HEK293T (cell line): ENCODE results near the gene ZC3H4.

Experiments used
- CTCF ChIA-PET: fragments of 350-600 bp; formaldehyde crosslinking; extraction: SDS; loops from one replicate; lab custom pipeline; 2021; ENCODE audit warnings: antibody characterized with exemption, inconsistent platforms; lab: Yijun Ruan, JAX
- POLR2A ChIA-PET: fragments of 350-600 bp; formaldehyde crosslinking; extraction: SDS; loops from one replicate; lab custom pipeline; 2020; ENCODE audit warnings: antibody characterized with exemption, inconsistent platforms; lab: Yijun Ruan, JAX
- DNase-seq: peaks from one replicate; pipeline ENCODE4 v3.0.0; 2012; ENCODE audit warnings: mixed read lengths; ENCODE audit errors: extremely low spot score
- ARNT ChIP-seq: fragments of 450-650 bp; IDR thresholded peaks from 2 replicates; pipeline ENCODE4 v1.6.1; 2017; ENCODE audit warnings: mild to moderate bottlenecking
- BHLHE40 ChIP-seq: fragments of 450-650 bp; IDR thresholded peaks from 2 replicates; pipeline ENCODE4 v1.6.1; 2016; ENCODE audit warnings: mild to moderate bottlenecking, moderate library complexity, borderline replicate concordance
- CTBP1 ChIP-seq: fragments of 450-650 bp; IDR thresholded peaks from 2 replicates; pipeline ENCODE4 v1.6.1; 2016; ENCODE audit warnings: borderline replicate concordance
- ELF4 ChIP-seq: fragments of 450-650 bp; IDR thresholded peaks from 2 replicates; pipeline ENCODE4 v1.6.1; 2017; ENCODE audit warnings: antibody characterized with exemption
- FOXA1 ChIP-seq: fragments of 450-650 bp; IDR thresholded peaks from 2 replicates; pipeline ENCODE4 v1.6.1; 2016; ENCODE audit warnings: mild to moderate bottlenecking
- FOXK2 ChIP-seq: fragments of 450-650 bp; IDR thresholded peaks from 2 replicates; pipeline ENCODE4 v1.6.1; 2016; ENCODE audit warnings: mild to moderate bottlenecking
- FOXM1 ChIP-seq: fragments of 450-650 bp; IDR thresholded peaks from 2 replicates; pipeline ENCODE4 v1.6.1; 2017; ENCODE audit warnings: mild to moderate bottlenecking, borderline replicate concordance
- HDGF ChIP-seq: fragments of 450-650 bp; IDR thresholded peaks from 2 replicates; pipeline ENCODE4 v1.6.1; 2017; ENCODE audit warnings: antibody characterized with exemption, borderline replicate concordance
- L3MBTL2 ChIP-seq: fragments of 450-650 bp; conservative IDR thresholded peaks from 2 replicates; pipeline ENCODE4 v1.6.1; 2016; ENCODE audit warnings: mild to moderate bottlenecking
- LEF1 ChIP-seq: fragments of 450-650 bp; IDR thresholded peaks from 2 replicates; pipeline ENCODE4 v1.6.1; 2017; ENCODE audit warnings: mild to moderate bottlenecking, borderline replicate concordance
- NFRKB ChIP-seq: fragments of 450-650 bp; IDR thresholded peaks from 2 replicates; pipeline ENCODE4 v1.6.1; 2016; ENCODE audit warnings: mild to moderate bottlenecking, moderate library complexity
- SP1 ChIP-seq: fragments of 450-650 bp; IDR thresholded peaks from 2 replicates; pipeline ENCODE4 v1.6.1; 2017
- SUZ12 ChIP-seq: fragments of 450-650 bp; IDR thresholded peaks from 2 replicates; pipeline ENCODE4 v1.6.1; 2016; ENCODE audit warnings: mild to moderate bottlenecking
- TARDBP ChIP-seq: fragments of 450-650 bp; IDR thresholded peaks from 2 replicates; pipeline ENCODE4 v1.6.1; 2016
- ZNF384 ChIP-seq: fragments of 450-650 bp; IDR thresholded peaks from 2 replicates; pipeline ENCODE4 v1.6.1; 2016
- TF ChIP-seq, protein P1 (sequence below): fragments of 450-650 bp; IDR thresholded peaks from 2 replicates; pipeline ENCODE4 v1.6.1; 2016

The ZC3H4 gene

DNA sequence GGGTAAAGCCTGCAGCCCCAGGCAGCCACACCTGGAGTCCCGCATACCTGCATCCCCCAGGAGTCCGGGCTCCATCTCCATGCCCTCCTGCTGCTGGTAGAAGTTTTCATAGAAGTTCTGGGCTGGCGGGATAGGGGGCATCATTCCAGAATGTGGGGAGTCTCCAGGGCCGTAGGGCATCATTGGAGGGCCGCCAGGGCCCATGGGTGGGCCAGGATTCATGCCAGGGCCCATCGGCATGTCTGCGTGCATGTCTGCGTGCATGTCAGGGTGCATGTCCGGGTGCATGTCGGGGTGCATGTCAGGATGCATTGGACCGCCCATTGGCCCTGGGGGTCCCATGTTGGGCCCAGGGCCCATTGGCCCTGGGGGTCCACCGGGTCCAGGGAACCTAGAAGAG, 41.8 kb downstream of the ZC3H4 start:
- TF ChIP-seq SP1 (no peak), FOXK2 (no peak), NFRKB (no peak), ZNF384 (no peak), FOXM1 (no peak), CTBP1 (no peak), SUZ12 (no peak), TARDBP (no peak), L3MBTL2 (no peak)
- TF ChIP-seq, protein P1, sequence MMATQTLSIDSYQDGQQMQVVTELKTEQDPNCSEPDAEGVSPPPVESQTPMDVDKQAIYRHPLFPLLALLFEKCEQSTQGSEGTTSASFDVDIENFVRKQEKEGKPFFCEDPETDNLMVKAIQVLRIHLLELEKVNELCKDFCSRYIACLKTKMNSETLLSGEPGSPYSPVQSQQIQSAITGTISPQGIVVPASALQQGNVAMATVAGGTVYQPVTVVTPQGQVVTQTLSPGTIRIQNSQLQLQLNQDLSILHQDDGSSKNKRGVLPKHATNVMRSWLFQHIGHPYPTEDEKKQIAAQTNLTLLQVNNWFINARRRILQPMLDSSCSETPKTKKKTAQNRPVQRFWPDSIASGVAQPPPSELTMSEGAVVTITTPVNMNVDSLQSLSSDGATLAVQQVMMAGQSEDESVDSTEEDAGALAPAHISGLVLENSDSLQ = no peak
- ChIA-PET POLR2A (no interaction called here), CTCF (no interaction called here)
- no peak for DNase-seq

DNA sequence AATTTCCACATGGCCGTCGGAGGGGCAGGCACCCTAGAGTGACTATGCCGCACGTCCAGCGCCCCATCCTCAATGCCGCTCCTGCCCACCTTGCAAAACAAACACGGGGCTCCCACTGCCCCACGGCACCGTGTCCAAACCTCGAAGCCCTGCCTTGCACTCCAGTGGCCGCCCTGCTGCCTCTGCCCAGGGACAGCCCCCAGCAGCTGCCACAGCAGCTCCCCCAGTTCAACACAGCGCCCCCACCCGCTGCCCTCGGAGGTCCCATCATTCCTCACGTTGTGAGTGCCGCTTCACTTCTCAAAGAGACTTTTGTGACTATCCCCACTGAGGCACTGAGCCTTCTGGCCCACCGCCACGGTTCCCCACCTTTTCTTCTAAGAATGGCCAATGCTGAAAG, 42.8 kb downstream of the ZC3H4 start:
- DNase-seq = no peak
- no peak for TF ChIP-seq CTBP1
- no peak for TF ChIP-seq FOXM1
- TF ChIP-seq FOXA1 = no peak
- TF ChIP-seq HDGF = no peak
- ChIA-PET POLR2A (no interaction called here), CTCF (no interaction called here)

DNA sequence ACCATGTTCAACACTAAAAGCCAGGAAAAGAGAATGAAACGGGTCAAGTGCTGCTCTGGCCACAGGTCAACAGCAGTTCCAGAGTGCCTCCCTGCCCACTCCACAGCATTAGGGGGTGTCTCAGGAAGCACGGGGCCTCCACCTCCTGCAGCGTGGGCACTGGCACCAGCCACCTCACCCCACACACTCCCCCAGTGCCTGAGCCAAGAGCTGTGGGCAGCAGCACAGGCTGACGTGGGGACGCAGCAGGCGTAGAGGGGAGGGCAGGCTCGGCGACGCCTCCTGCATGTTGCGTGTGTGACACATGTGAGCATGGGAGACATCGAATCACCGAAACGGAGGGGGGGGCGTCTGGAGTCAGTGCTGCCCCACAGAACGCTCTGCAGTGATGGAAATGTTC, 43.8 kb downstream of the ZC3H4 start:
- ChIA-PET CTCF (no interaction called here), POLR2A (no interaction called here)
- no peak for DNase-seq
- no peak for TF ChIP-seq TARDBP
- no peak for TF ChIP-seq FOXK2
- no peak for TF ChIP-seq ZNF384
- no peak for TF ChIP-seq L3MBTL2
- TF ChIP-seq SUZ12 = no peak
- no peak for TF ChIP-seq ELF4
- TF ChIP-seq, protein P1 = no peak
- no peak for TF ChIP-seq CTBP1
- no peak for TF ChIP-seq ARNT
- TF ChIP-seq LEF1 = no peak

DNA sequence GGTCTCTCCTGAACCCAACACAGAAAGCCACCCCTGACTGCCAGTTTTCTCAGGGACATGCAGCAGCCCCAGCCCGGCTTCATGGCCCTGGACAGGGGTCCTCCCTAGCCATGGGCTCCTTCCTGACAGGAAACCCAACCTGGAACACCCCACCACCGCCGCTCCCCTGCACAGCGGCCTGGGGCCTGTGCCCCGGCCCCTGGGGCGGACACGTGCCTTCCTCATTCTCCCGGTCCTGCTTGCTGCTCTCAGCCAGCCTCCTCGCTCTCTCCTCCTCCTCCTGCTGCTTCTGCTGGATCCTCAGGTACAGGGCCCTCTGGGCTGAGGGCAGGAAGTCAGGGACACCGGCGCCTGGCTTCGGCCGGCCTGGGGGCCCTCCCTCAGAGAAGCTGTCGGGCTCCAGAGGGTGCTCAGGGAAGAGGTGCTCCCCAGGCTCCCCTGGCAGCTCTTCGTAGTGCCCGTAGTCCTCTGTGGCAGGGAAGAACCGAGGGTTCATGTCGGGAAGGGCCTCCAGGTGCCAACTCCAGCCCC, 44.6 kb downstream of the ZC3H4 start:
- DNase-seq = no peak
- TF ChIP-seq ELF4 (no peak), BHLHE40 (no peak), FOXM1 (no peak), NFRKB (no peak), HDGF (no peak), FOXK2 (no peak)
- TF ChIP-seq, protein P1 = no peak
- CTCF ChIA-PET = interaction anchor here (1.4 kb wide), 1 partner anchor 175 kb away, joined by 3 read pairs; no protein-coding TSS in a partner anchor
- POLR2A ChIA-PET = interaction anchor here (1.3 kb wide), 1 partner anchor 44 kb away, joined by 4 read pairs; the partner anchor contains the start of gene ZC3H4

DNA sequence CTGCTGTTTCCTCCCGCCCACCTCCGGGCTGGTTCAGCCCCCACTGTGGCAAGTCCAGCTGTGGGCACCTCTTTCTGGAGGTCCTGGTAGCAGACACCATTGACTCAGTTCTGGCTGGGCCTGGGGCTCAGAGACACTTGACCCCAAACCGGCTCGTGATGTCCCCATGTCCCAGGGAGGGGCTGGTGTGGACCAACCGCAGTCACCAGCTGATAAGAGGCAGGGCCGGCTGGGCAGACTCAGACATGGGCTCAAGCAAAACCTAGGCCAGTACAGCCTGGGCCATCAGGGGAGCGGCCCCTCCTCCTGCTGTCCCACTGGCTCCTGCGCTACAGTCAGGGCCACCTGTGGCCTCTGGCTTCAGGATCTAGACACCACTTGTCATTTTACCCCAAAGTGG, 45.3 kb downstream of the ZC3H4 start:
- CTCF ChIA-PET = interaction anchor here (0.6 to 1.4 kb wide), 2 partner anchors 55 to 176 kb away, joined by 3 read pairs; no protein-coding TSS in a partner anchor
- DNase-seq = no peak

DNA sequence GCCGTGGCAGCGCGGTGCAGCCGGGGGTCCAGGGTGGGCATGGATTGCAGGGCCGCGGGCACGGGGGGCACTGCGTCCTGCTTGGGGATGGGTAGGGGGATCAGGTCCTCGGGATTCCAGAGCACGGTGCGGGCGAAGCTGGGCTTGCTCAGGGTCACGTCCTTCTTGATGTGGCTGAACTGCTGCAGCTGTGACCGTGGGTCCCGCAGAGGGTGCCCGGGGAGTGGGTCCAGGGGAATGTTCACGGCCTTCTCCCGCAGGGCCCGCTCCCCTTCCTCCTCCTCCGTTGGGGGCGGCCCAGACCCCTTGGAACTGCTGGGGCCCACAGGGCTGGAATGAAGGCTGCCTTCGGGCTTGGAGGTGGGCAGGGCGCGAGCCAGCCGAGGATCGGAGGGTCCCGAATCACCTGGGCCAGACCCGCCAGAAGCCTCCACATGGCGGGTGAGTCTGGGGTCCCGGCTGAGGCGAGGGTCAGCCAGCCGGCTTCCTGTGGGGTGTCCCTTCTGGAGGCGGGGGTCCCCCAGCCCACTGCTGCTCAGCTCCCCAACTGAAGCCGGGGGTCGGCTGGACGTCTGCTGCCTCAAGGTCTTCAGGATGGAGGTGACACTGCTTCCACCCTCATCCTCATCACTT, 46.2 kb downstream of the ZC3H4 start:
- CTCF ChIA-PET = interaction anchor here (1.4 kb wide), 1 partner anchor 177 kb away, joined by 3 read pairs; no protein-coding TSS in a partner anchor
- TF ChIP-seq LEF1 = no peak
- TF ChIP-seq, protein P1 = no peak
- TF ChIP-seq ELF4 = no peak
- no peak for TF ChIP-seq FOXM1
- no peak for TF ChIP-seq FOXK2
- TF ChIP-seq TARDBP = no peak
- TF ChIP-seq BHLHE40 = no peak
- TF ChIP-seq SUZ12 = no peak
- no peak for TF ChIP-seq HDGF
- TF ChIP-seq L3MBTL2 = no peak
- TF ChIP-seq SP1 = no peak
- no peak for TF ChIP-seq FOXA1
- no peak for TF ChIP-seq ZNF384
- no peak for TF ChIP-seq NFRKB
- TF ChIP-seq CTBP1 = no peak
- no peak for DNase-seq
- POLR2A ChIA-PET = no interaction called here

More for the DNA sequence above, 45.3 kb downstream of the ZC3H4 start:
- TF ChIP-seq ARNT (no peak), HDGF (no peak), NFRKB (no peak), FOXA1 (no peak), ZNF384 (no peak), BHLHE40 (no peak), SUZ12 (no peak), TARDBP (no peak), L3MBTL2 (no peak), FOXM1 (no peak)
- TF ChIP-seq, protein P1 = no peak
- POLR2A ChIA-PET = interaction anchor here (1.3 kb wide), 1 partner anchor 45 kb away, joined by 4 read pairs; the partner anchor contains the start of gene ZC3H4
